GM12892 (cell line): ENCODE results near the gene IQGAP1.

Source experiments
- POLR2AphosphoS5 ChIP-seq: IDR thresholded peaks from 2 replicates; pipeline ENCODE4 v1.6.1; 2011; ENCODE audit warnings: low read depth, low read length, control low read depth
- TAF1 ChIP-seq: IDR thresholded peaks from 2 replicates; pipeline ENCODE4 v1.6.1; 2011; ENCODE audit warnings: low read depth, mild to moderate bottlenecking, control low read depth, low read length, borderline replicate concordance

- TF ChIP-seq TAF1 (no peak), POLR2AphosphoS5 (no peak)
Measured at GRCh38 chr15:90540768-90541167, 152.7 kb downstream of the IQGAP1 start.
